Epithelial cell of proximal tubule (primary cell): ENCODE results near the gene BZW2. TPM values are rescaled to one million over a fixed set of nuclear protein-coding genes. Genes with fewer than 3 reads are reported as not detected.
"Not testable (repeated sequence)": the region's sequence is repeated elsewhere in the genome, so short reads cannot be mapped to it uniquely, and the experiment has no call there.

Experiments used
- DNase-seq: peaks from one replicate; pipeline ENCODE4 v3.0.0-alpha.2; 2011; ENCODE audit warnings: low read depth
- H3K4me3 ChIP-seq: 2 replicates; pipeline ENCODE4 v1.5.1; 2011; ENCODE audit warnings: low read depth, mild to moderate bottlenecking, low read length
- total RNA-seq: library from RNA; depleted of rRNA; stranded (reverse); fragments of >200 nt; gene quantifications from 2 replicates; pipeline ENCODE4 v1.2.3, GENCODE V29; 2015
- TF ChIP-seq, protein P1 (sequence below): conservative IDR thresholded peaks from 2 replicates; pipeline ENCODE4 v1.5.1; 2012; ENCODE audit warnings: low read depth, mild to moderate bottlenecking, low read length

BZW2 gene
- total RNA-seq, 1 donor from 2014 or later = 102 TPM

- no peak overlapping the region for H3K4me3 ChIP-seq
- TF ChIP-seq, protein P1, sequence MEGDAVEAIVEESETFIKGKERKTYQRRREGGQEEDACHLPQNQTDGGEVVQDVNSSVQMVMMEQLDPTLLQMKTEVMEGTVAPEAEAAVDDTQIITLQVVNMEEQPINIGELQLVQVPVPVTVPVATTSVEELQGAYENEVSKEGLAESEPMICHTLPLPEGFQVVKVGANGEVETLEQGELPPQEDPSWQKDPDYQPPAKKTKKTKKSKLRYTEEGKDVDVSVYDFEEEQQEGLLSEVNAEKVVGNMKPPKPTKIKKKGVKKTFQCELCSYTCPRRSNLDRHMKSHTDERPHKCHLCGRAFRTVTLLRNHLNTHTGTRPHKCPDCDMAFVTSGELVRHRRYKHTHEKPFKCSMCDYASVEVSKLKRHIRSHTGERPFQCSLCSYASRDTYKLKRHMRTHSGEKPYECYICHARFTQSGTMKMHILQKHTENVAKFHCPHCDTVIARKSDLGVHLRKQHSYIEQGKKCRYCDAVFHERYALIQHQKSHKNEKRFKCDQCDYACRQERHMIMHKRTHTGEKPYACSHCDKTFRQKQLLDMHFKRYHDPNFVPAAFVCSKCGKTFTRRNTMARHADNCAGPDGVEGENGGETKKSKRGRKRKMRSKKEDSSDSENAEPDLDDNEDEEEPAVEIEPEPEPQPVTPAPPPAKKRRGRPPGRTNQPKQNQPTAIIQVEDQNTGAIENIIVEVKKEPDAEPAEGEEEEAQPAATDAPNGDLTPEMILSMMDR = no peak
Observed at GRCh38 chr7:16670021-16670420, 24.0 kb downstream of the BZW2 start.

DNA sequence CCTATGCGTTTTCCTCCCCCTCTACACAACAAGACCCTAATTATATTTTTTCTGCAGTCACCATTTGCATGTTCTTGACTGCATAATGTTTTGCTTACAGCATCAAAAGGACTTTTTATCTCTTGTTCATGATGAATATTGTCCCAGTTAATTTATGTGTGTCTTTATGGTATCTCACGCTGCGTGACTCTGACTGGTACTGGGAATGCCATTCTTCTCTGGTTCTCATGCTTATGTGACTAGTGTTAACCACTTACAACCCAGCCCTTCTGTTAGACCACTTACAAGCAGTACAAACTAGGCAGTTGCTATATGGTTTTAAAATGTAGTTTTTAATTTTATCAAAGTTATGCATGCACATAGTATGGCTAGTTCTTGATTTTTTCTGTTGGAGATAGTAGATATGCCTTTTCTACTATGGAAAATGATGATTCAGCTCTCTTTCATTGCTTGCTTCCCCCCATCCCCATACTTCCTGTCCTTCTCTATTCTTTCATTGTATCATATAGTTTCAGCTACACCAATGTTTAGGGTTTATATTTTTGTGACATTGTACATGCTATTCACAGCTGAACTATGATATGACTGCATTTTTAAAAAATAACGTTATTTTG lies 24.9 kb downstream of the BZW2 start:
- DNase-seq = no peak
- H3K4me3 ChIP-seq = no peak overlapping the region
- TF ChIP-seq, protein P1 = no peak

More at GRCh38 chr7:16670021-16670420, 24.0 kb downstream of the BZW2 start:
- no peak for DNase-seq

DNA sequence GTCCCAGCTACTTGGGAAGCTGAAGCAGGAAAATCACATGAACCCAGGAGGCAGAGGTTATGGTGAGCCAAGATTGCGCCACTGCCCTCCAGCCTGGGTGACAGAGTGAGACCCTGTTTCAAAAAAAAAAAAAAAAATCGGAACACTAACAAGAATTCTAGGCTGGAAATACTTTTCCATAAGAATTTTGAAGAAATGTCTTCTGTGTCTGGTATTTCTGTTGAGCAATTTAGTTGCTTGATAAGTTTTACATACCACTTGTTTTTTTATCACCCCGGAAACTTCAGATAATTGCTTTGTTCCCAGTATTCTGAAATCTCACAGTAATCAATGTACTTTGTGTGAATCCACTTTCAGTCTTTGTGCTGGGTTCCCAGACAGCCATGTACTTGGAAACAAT lies 25.8 kb downstream of the BZW2 start:
- DNase-seq = no peak
- no peak overlapping the region for H3K4me3 ChIP-seq
- TF ChIP-seq, protein P1 = no peak

GRCh38 chr7:16675277-16675676 lies 29.3 kb downstream of the BZW2 start:
- H3K4me3 ChIP-seq = no peak overlapping the region
- DNase-seq = no peak
- TF ChIP-seq, protein P1 = no peak

GRCh38 chr7:16677978-16678494 lies 32.1 kb downstream of the BZW2 start:
- H3K4me3 ChIP-seq = no peak overlapping the region
- no peak for DNase-seq
- TF ChIP-seq, protein P1 = no peak

DNA sequence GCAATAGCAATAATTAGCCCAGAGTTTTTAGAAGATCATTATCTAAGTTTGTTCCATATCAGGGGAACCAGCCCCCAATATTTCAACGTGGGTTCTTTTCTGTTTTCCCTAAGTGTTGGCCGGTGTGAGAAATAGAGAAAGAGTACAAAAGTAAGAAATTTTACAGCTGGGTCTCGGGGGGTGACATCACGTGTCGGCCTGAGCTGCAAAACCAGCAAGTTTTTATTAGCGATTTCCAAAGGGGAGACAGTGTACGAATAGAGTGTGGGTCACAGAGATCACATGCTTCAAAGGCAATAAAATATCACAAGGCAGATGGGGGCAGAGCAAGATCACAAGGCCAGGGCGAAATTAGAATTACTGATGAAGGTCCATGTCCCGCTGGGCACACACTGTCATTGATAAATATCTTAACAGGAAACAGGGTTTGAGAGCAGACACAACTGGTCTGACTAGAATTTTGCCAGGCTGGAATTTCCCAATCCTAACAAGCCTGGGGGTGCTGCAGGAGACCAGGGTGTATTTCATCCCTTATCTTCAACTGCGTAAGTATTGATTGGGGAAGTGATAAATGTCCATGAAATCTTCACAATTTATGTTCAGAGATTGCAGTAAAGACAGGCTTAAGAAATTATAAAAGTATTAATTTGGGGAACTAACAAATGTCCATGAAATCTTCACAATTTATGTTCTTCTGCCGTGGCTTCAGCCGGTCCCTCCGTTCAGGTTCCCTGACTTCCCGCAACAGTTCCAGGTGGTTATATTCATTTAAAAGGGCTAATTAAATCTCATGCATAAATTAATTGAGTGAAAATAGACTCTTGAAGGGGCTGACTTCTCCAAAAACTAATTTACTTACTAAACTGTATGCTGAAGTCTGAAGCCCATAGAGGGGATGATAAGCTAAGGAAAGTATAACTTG lies 32.9 kb downstream of the BZW2 start:
- not testable (repeated sequence) for DNase-seq, H3K4me3 ChIP-seq

GRCh38 chr7:16684935-16685334 lies 39.0 kb downstream of the BZW2 start:
- no peak for DNase-seq
- TF ChIP-seq, protein P1 = no peak
- H3K4me3 ChIP-seq = no peak overlapping the region
